GM19099 (cell line): ENCODE measurements around the gene SAFB.
A peak's percentile ranks its signal among the peaks of the same experiment; 100 is the strongest.

Source experiments
- POLR2A ChIP-seq: IDR thresholded peaks from 3 replicates; pipeline ENCODE4 v1.6.1; 2011; ENCODE audit warnings: low read depth; ENCODE audit not compliant: insufficient read length; ENCODE audit errors: extremely low read depth

Gene SAFB

GRCh38 chr19:5690955-5691821 lies 68.3 kb downstream of the SAFB start:
- TF ChIP-seq POLR2A, result peak; percentile 31

GRCh38 chr19:5691822-5692722 lies 69.2 kb downstream of the SAFB start:
- TF ChIP-seq POLR2A, result no peak

- no peak for TF ChIP-seq POLR2A
These were observed 69.9 kb downstream of the SAFB start for GRCh38 chr19:5692723-5693194.

- TF ChIP-seq POLR2A, result peak; percentile 24
These were observed 70.6 kb downstream of the SAFB start for GRCh38 chr19:5693195-5694166.

GRCh38 chr19:5694167-5694955 lies 71.5 kb downstream of the SAFB start:
- no peak for TF ChIP-seq POLR2A

- no peak for TF ChIP-seq POLR2A
These were observed 72.2 kb downstream of the SAFB start for GRCh38 chr19:5694956-5695648.

GRCh38 chr19:5695649-5696195 lies 72.8 kb downstream of the SAFB start:
- TF ChIP-seq POLR2A, result no peak

- no peak for TF ChIP-seq POLR2A
These were observed 73.5 kb downstream of the SAFB start for GRCh38 chr19:5696196-5697021.

GRCh38 chr19:5697022-5697889 lies 74.4 kb downstream of the SAFB start:
- TF ChIP-seq POLR2A, result no peak

- TF ChIP-seq POLR2A, result peak; percentile 22
These were observed 75.2 kb downstream of the SAFB start for GRCh38 chr19:5697890-5698634.
